Muscle of arm (tissue), 12 donors: Measurements from ENCODE around the gene TLR1. TPM values are rescaled to one million over a fixed set of nuclear protein-coding genes. Genes with fewer than 3 reads are reported as not detected.
"Not testable (repeated sequence)": the region's sequence is repeated elsewhere in the genome, so short reads cannot be mapped to it uniquely, and the experiment has no call there.

Experiments
- DNase-seq: peaks from one replicate; pipeline ENCODE4 v3.0.0-alpha.2; 2013
- polyA plus RNA-seq, 12 donors: library from polyadenylated mRNA; unstranded; fragments of 120-200 nt; gene quantifications; one replicate each; pipeline ENCODE4 v1.2.1, GENCODE V29; 2013; ENCODE audit not compliant: insufficient read length in 12 of 12

The TLR1 gene
- polyA plus RNA-seq, 12 donors = 1.9 to 6.0 (median 3.3) TPM; not detected in 2

GRCh38 chr4:38806251-38806650 lies 1.7 kb upstream of the TLR1 start:
- not testable (repeated sequence) for DNase-seq

GRCh38 chr4:38805530-38806145 lies 1.0 kb upstream of the TLR1 start:
- DNase-seq = no peak

- DNase-seq = peak; percentile 46
Observed at GRCh38 chr4:38803833-38804653, 548 bp downstream of the TLR1 start.

- DNase-seq = no peak
Observed at GRCh38 chr4:38802561-38803355, 1.8 kb downstream of the TLR1 start.

- DNase-seq = no peak
Observed at GRCh38 chr4:38800961-38801450, 3.6 kb downstream of the TLR1 start.

- no peak for DNase-seq
Observed at GRCh38 chr4:38800366-38800765, 4.2 kb downstream of the TLR1 start.

- no peak for DNase-seq
Observed at GRCh38 chr4:38795087-38795486, 9.5 kb downstream of the TLR1 start.

GRCh38 chr4:38794051-38794450 lies 10.5 kb downstream of the TLR1 start:
- no peak for DNase-seq

GRCh38 chr4:38791010-38791409 lies 13.6 kb downstream of the TLR1 start:
- no peak for DNase-seq

- DNase-seq = no peak
Observed at GRCh38 chr4:38788317-38788716, 16.3 kb downstream of the TLR1 start.

GRCh38 chr4:38787693-38788092 lies 16.9 kb downstream of the TLR1 start:
- DNase-seq = no peak

- no peak for DNase-seq
Observed at GRCh38 chr4:38785901-38786402, 18.6 kb downstream of the TLR1 start.

- no peak for DNase-seq
Observed at GRCh38 chr4:38785041-38785790, 19.4 kb downstream of the TLR1 start.

- no peak for DNase-seq
Observed at GRCh38 chr4:38784141-38784540, 20.4 kb downstream of the TLR1 start.

- DNase-seq = no peak
Observed at GRCh38 chr4:38783109-38783460, 21.5 kb downstream of the TLR1 start.

- peak; percentile 60 for DNase-seq
Observed at GRCh38 chr4:38782452-38783108, 22.0 kb downstream of the TLR1 start, which contains the start of gene TLR10. Gene TLR10 (minus strand): TSS chr4:38782990. CDS start chr4:38775590, 7,400 bp downstream.

- DNase-seq = no peak
Observed at GRCh38 chr4:38781854-38782261, 22.7 kb downstream of the TLR1 start.

- no peak for DNase-seq
Observed at GRCh38 chr4:38780833-38781484, 23.6 kb downstream of the TLR1 start.

GRCh38 chr4:38779790-38780189 lies 24.8 kb downstream of the TLR1 start:
- DNase-seq = no peak

GRCh38 chr4:38777925-38778324 lies 26.7 kb downstream of the TLR1 start:
- not testable (repeated sequence) for DNase-seq
